A549 treated with Hydrocortisone at 1 μM for 4 hours (cell line): ENCODE data around the gene GNAI2. TPM values are rescaled to one million over a fixed set of nuclear protein-coding genes. Genes with fewer than 3 reads are reported as not detected.

Experiments
- total RNA-seq: library from RNA; stranded (reverse); fragments of 200-300 nt; extraction: Qiagen RNA extraction; gene quantifications from 5 replicates; pipeline ENCODE4 v1.2.3, GENCODE V29; 2022

The GNAI2 gene
- total RNA-seq, result 40.7 to 48.2 TPM (median 44.0 TPM) in 5 replicates

GRCh38 chr3:50235716-50236483 is at the start of gene GNAI2:
Gene GNAI2 (plus strand): TSS chr3:50236204. CDS start chr3:50236336, 132 bp downstream.

GRCh38 chr3:50190936-50191660 is 44.9 kb upstream of the GNAI2 start, which contains the start of gene GNAT1:
Gene GNAT1 (plus strand): TSS chr3:50191610. CDS start chr3:50191726, 116 bp downstream.

GRCh38 chr3:50204804-50205412 is 31.1 kb upstream of the GNAI2 start, which contains the start of gene SLC38A3:
Gene SLC38A3 (plus strand): TSS chr3:50205271. CDS start chr3:50214200, 8,929 bp downstream.

GRCh38 chr3:50268703-50269451 is 32.9 kb downstream of the GNAI2 start, which contains the start of gene SEMA3B:
Gene SEMA3B (plus strand): TSS chr3:50269147. CDS start chr3:50269241, 94 bp downstream.

GRCh38 chr3:50278880-50279224 is 42.8 kb downstream of the GNAI2 start, which contains the start of gene LSMEM2:
Gene LSMEM2 (plus strand): TSS chr3:50279087. CDS start chr3:50279114, 27 bp downstream.

GRCh38 chr3:50292159-50293078 is 56.4 kb downstream of the GNAI2 start, which contains the start of gene IFRD2:
Gene IFRD2 (minus strand): TSS chr3:50292429. CDS start chr3:50292274, 155 bp downstream.

GRCh38 chr3:50298836-50299637 is 63.0 kb downstream of the GNAI2 start, which contains the start of the genes HYAL3 and NAA80:
Gene HYAL3 (minus strand): TSS chr3:50299405. CDS start chr3:50295602, 3,803 bp downstream.
Gene NAA80 (minus strand): TSS chr3:50299405. CDS start chr3:50297463, 1,942 bp downstream.

GRCh38 chr3:50303013-50303815 is 67.2 kb downstream of the GNAI2 start, which contains the start of gene HYAL1:
Gene HYAL1 (minus strand): TSS chr3:50303574. CDS start chr3:50302956, 618 bp downstream.

Other genes starting within 250 kb of the GNAI2 start
- 30.5 to 38.4 TPM (median 34.6 TPM) in 5 replicates for gene RBM5, start 147.3 kb upstream of the GNAI2 start, total RNA-seq
- 12.7 to 20.4 TPM (median 16.9 TPM) in 5 replicates for gene SEMA3F, start 80.9 kb upstream of the GNAI2 start, total RNA-seq
- 0.21 TPM in 1 of 5 replicates, not detected in the others for gene GNAT1, start 44.6 kb upstream of the GNAI2 start, total RNA-seq
- gene SLC38A3, start 30.9 kb upstream of the GNAI2 start, total RNA-seq, result 0.10 to 0.12 TPM (median 0.12 TPM) in 3 of 5 replicates, not detected in the others
- 6.0 to 9.4 TPM (median 6.2 TPM) in 5 replicates for gene SEMA3B, start 32.9 kb downstream of the GNAI2 start, total RNA-seq
- 0.07 to 0.10 TPM in 2 of 5 replicates, not detected in the others for gene LSMEM2, start 42.9 kb downstream of the GNAI2 start, total RNA-seq
- 74.0 to 96.1 TPM (median 89.5 TPM) in 5 replicates for gene IFRD2, start 56.2 kb downstream of the GNAI2 start, total RNA-seq
- gene HYAL3, start 63.2 kb downstream of the GNAI2 start, total RNA-seq, result 7.6 to 9.9 TPM (median 8.9 TPM) in 5 replicates
- gene NAA80, start 63.2 kb downstream of the GNAI2 start, total RNA-seq, result 4.4 to 7.6 TPM (median 6.9 TPM) in 5 replicates
- 0.30 to 0.69 TPM (median 0.47 TPM) in 5 replicates for gene HYAL1, start 67.4 kb downstream of the GNAI2 start, total RNA-seq
- 25.0 to 32.7 TPM (median 30.7 TPM) in 5 replicates for gene HYAL2, start 86.5 kb downstream of the GNAI2 start, total RNA-seq
- gene TUSC2, start 92.0 kb downstream of the GNAI2 start, total RNA-seq, result 23.4 to 39.4 TPM (median 37.3 TPM) in 5 replicates
- 16.8 to 20.2 TPM (median 19.1 TPM) in 5 replicates for gene RASSF1, start 104.6 kb downstream of the GNAI2 start, total RNA-seq
- 0.79 to 1.7 TPM (median 1.1 TPM) in 5 replicates for gene ZMYND10, start 109.5 kb downstream of the GNAI2 start, total RNA-seq
- 12.2 to 13.4 TPM (median 13.4 TPM) in 5 replicates for gene NPRL2, start 114.6 kb downstream of the GNAI2 start, total RNA-seq
- 14.2 to 21.5 TPM (median 19.1 TPM) in 5 replicates for gene CYB561D2, start 114.7 kb downstream of the GNAI2 start, total RNA-seq
- 42.7 to 49.1 TPM (median 47.0 TPM) in 5 replicates for gene TMEM115, start 123.3 kb downstream of the GNAI2 start, total RNA-seq